GM06990 (cell line): Measurements from ENCODE around the gene DCDC2.
"Not testable (repeated sequence)": the region's sequence is repeated elsewhere in the genome, so short reads cannot be mapped to it uniquely, and the experiment has no call there.

ENCODE experiments used
- DNase-seq: peaks from one replicate; pipeline ENCODE4 v3.0.0-alpha.2; 2011; ENCODE audit not compliant: insufficient read length; ENCODE audit errors: extremely low read depth
- H3K27me3 ChIP-seq: replicated peaks from 2 replicates; pipeline ENCODE4 v1.6.0; 2011; ENCODE audit warnings: low read length; ENCODE audit not compliant: control insufficient read depth, insufficient read depth
- H3K36me3 ChIP-seq: 2 replicates; pipeline ENCODE4 v1.5.1; 2011; ENCODE audit warnings: low read length; ENCODE audit not compliant: control insufficient read depth, insufficient read depth
- H3K4me3 ChIP-seq: replicated peaks from 2 replicates; pipeline ENCODE4 v1.5.1; 2011; ENCODE audit warnings: low read depth, mild to moderate bottlenecking, control low read depth, low read length
- CTCF ChIP-seq: IDR thresholded peaks from 2 replicates; pipeline ENCODE4 v1.5.1; 2011; ENCODE audit warnings: low read length, control low read depth, mild to moderate bottlenecking, inconsistent platforms; ENCODE audit not compliant: insufficient read depth, poor library complexity, severe bottlenecking

Gene DCDC2

DNA sequence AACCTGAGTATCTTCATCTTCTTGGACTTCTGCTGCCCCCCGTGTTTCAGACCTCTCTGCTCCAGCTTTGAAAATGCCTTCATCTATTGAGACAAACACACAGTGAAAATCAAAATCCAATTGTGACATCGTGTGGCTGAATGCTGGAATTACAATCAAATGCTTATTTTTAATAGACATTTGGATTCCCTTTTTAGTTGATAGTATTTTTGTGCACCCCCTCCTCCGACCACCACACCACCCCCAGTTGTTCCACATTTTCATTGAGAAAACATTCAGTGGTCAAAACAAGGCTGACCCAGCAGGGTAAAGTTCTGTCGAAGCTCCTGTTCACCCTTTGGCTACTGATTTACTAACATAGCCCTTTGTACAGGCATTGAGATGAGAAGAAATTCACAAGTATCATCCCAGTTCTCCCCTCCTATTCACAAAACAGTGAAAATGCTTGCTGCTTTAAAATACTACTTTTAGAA is 152.8 kb downstream of the DCDC2 start:
- peak; percentile 15 for DNase-seq
- TF ChIP-seq CTCF = peak; percentile 39
- H3K36me3 ChIP-seq = no peaks in the 10 kb centered on the region
- H3K4me3 ChIP-seq = no peak overlapping the region
- no peaks in the 10 kb centered on the region; the same call in 1 of the 2 replicates for H3K27me3 ChIP-seq

GRCh38 chr6:24204113-24204512 is 153.7 kb downstream of the DCDC2 start:
- not testable (repeated sequence) for H3K4me3 ChIP-seq, H3K36me3 ChIP-seq, H3K27me3 ChIP-seq, DNase-seq

GRCh38 chr6:24197892-24198291 is 160.0 kb downstream of the DCDC2 start:
- no peaks in the 10 kb centered on the region for H3K36me3 ChIP-seq
- H3K4me3 ChIP-seq = no peak overlapping the region
- no peak for DNase-seq
- no peak for TF ChIP-seq CTCF
- no peaks in the 10 kb centered on the region; the same call in 1 of the 2 replicates for H3K27me3 ChIP-seq

DNA sequence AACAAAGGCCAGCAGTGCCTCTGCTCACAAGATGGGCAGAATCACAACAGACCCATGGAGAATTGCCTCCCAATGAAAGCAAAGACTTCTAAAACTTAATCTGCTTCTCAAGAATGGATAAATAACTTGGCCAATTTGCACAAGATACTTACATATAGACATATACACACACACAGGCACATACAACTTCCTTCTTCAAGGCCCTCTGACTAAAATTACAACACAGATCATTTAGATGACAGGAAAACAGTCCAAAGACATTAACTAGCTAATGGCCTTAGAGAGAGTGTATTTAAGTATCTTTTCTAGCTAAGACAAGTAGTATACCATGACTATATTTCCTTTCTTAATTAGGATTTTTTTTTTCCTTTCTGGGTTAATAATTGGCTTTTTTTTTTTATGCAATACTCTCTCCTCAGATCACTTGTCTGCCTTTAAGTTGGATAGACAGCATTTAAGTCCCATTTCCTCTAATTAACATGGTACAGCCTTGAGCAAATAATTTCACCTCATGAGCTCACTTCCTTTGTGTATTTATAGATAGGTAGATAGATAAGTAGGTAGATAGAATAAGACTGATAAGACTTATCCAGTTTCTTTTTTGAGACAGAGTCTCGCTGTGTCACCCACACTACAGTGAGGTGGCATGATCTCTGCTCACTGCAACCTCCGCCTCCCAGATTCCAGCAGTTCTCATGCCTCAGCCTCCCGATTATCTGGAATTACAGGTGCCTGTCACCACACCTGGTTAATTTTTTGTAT is 161.8 kb downstream of the DCDC2 start:
- Histone ChIP-seq H3K27me3 (no peaks in the 10 kb centered on the region; the same call in 1 of the 2 replicates), H3K36me3 (no peaks in the 10 kb centered on the region), H3K4me3 (no peak overlapping the region)
- no peak for DNase-seq
- TF ChIP-seq CTCF = no peak

DNA sequence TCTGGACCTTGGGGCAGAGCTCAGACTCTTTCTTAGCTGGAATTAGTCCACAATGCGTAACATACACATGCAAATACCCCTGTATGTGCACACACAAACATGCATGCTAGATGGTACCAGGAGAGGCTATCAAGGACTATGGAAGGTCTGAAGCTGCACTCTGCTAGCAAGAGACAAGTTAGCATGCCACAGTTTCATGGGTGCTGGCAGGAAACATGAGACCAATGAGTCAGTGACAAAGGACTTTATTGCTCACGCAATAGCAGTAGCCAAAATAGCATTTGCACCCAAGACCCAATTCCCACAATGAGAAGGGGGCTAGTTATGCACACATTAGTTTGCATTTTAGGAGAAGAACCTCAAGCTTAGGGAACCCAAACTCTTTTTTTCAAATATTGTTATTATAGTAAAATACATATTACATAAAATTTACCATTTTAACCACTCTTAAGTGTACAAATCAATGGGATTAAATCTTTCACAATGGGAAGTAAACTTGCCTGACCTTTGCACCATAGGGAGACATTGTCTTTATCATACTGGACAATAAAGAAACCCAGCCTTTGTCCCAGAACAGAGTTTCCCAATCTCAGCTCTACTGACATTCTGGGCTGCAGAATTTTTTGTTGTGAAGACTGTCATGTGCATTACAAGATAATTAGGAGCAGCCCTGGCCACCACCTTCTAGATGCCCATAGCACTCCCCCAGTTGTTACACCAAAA is 162.7 kb downstream of the DCDC2 start:
- no peaks in the 10 kb centered on the region; the same call in 1 of the 2 replicates for H3K27me3 ChIP-seq
- no peak overlapping the region for H3K4me3 ChIP-seq
- DNase-seq = no peak
- H3K36me3 ChIP-seq = no peaks in the 10 kb centered on the region
- TF ChIP-seq CTCF = no peak

DNA sequence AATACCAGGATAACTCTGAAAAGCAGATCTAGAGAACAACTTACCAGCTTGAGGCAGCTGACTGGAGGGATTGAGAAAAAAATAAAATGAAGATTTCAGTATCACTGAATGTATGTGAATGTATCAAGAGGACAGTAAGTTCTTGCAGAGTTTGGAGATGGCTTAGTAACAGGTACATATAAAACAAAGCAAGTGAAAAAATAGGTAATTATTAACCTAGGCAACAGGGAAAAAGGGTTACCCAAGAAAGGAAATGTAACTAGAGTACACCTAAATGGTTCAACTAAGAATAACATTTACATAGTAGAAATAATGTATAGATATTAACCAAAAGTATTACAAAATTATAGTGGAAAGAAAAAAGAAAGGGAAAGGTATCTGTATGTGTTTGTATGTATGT is 164.5 kb downstream of the DCDC2 start:
- H3K4me3 ChIP-seq = no peak overlapping the region
- no peaks in the 10 kb centered on the region for H3K36me3 ChIP-seq
- no peak for DNase-seq
- no peaks in the 10 kb centered on the region; the same call in 1 of the 2 replicates for H3K27me3 ChIP-seq
- TF ChIP-seq CTCF = no peak
